Activated T-helper 17 cell treated with anti-CD3 and anti-CD28 coated beads, Interleukin-2, amount 50 U/mL, for 72 hours (primary cell): ENCODE data around the gene SCEL. TPM values are rescaled to one million over a fixed set of nuclear protein-coding genes. Genes with fewer than 3 reads are reported as not detected.

ENCODE experiments used
- ATAC-seq: fragments of 150-1000 bp; cut with Tn5 transposase; replicated peaks from 2 replicates; pipeline ENCODE4 v1.10.0; 2021; ENCODE audit warnings: mild to moderate bottlenecking, moderate library complexity
- H3K27ac Mint-ChIP-seq: one replicate; pipeline ENCODE4 v1.8.0; 2022; ENCODE audit warnings: mixed read lengths
- H3K27me3 Mint-ChIP-seq: one replicate; pipeline ENCODE4 v1.8.0; 2022; ENCODE audit warnings: mixed read lengths
- H3K36me3 Mint-ChIP-seq: one replicate; pipeline ENCODE4 v1.8.0; 2022; ENCODE audit warnings: low read depth, mild to moderate bottlenecking, mixed read lengths
- H3K4me1 Mint-ChIP-seq: one replicate; pipeline ENCODE4 v1.8.0; 2022; ENCODE audit warnings: mixed read lengths
- H3K4me3 Mint-ChIP-seq: one replicate; pipeline ENCODE4 v1.8.0; 2022; ENCODE audit warnings: mild to moderate bottlenecking, mixed read lengths
- H3K9me3 Mint-ChIP-seq: one replicate; pipeline ENCODE4 v1.8.0; 2022; ENCODE audit warnings: mixed read lengths
- total RNA-seq, 2 donors: library from RNA; stranded (reverse); gene quantifications; one replicate each; pipeline ENCODE4 v1.2.3, GENCODE V29; 2022

Gene SCEL
- total RNA-seq, 2 donors from 2014 or later: not detected

DNA sequence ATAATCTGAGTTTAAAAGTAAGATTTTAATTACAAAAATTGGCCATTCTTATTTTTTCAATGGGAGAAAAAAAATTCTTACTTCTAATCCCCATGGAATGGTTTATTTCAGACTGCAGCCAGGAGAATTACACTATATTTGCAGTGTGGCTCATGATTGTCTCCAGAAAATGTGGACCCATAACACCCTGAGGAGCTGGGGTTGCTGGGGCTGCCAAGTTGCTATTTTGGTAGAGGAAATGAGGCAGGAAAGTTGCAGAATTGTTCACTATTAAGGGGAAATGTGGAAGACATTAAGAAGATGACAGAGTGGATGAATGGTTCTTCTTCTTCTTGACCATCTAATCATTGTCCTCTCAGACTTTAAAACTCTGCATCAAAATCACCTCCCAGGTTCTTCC lies 4.6 kb upstream of the SCEL start:
- Mint-ChIP-seq H3K27ac (no peak overlapping the region), H3K27me3 (peaks cover 12% of the 10 kb centered on the region), H3K36me3 (no peaks in the 10 kb centered on the region), H3K4me3 (no peak overlapping the region), H3K9me3 (no peaks in the 10 kb centered on the region), H3K4me1 (no peaks in the 10 kb centered on the region)
- ATAC-seq: no peak

DNA sequence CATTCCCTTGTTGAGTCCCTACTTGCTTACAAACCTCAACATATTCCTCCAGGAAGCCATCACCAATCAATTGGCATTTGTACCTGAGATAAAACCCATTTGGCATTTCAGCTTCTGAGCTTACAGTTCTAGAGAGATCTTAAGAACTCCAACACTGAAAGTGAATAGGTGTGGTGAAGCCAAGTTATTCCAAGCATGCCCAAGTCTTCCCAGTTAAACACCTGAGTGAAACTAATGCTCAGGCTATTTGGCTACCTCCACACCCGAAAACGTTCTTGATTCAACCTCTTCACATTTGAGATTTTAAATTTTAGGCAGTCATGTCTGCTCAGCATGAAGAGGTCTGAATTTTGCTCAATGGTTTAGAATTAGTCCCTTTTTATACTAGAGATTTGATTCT lies 2.5 kb upstream of the SCEL start:
- Mint-ChIP-seq H3K27me3 (peaks cover 11% of the 10 kb centered on the region), H3K9me3 (no peaks in the 10 kb centered on the region), H3K27ac (no peak overlapping the region), H3K4me3 (no peak overlapping the region), H3K36me3 (no peaks in the 10 kb centered on the region), H3K4me1 (no peaks in the 10 kb centered on the region)
- no peak for ATAC-seq

DNA sequence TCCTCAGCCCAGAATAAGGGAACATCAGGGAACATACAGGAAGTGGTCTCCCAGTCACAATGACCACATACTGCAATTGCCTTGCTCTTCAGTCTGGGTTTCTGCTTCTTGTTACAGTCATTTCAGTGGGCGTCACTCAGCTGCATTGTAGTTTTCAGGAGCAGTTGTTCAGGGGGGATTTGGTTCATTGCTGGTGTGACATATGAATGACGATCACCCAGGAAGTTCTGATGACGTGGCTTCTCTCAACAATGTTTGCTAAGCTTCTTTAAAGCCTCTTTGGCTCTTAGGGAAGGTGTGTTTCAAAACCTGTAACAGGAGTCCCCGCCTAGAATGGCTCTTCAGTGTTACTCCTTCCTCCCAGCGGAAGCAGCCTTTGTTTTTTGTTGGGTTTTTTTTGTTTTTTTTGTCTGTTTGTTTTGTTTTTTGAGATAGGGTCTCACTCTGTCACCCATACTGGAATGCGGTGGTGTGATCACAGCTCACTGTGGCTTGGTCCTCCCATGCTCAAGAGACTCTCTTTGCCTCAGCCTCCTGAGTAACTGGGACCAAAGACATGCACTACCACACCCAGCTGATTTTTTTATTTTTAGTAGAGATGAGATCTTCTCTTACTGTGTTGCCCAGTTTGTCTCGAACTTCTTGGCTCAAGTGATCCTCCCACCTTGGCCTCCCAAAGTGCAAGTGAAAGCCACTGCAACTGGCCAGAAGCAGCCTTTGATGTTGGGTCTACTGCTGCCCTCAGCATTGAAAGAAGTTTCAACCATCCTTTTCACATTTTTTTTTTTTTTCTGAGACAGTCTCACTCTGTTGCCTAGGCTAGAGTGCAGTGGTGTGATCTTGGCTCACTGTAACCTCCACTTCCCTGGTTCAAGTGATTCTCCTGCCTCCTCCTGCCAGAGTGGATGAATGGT lies 1.4 kb upstream of the SCEL start:
- H3K9me3 Mint-ChIP-seq: no peaks in the 10 kb centered on the region
- ATAC-seq: no peak
- H3K27me3 Mint-ChIP-seq: peaks cover 15% of the 10 kb centered on the region

DNA sequence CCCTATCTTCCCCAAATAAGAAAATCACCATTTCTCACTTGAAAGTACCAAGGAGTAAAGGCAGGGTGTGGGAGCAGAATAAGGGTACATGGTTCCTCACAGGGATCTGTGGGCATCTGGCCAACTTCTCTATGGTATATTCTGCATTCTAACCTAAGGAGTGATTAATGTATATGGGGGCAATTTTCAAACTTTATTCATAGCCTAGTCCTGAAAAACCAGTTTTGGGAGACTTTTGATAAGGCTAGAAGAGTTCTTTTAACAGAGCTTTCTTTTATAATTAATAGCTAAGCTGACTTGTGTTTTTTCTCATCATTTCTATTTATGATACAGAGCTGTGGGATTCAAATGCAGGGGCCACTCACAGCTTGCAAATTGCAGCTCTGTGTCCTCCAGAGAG lies 852 bp downstream of the SCEL start:
- Mint-ChIP-seq H3K36me3 (no peaks in the 10 kb centered on the region), H3K4me1 (no peaks in the 10 kb centered on the region), H3K9me3 (no peaks in the 10 kb centered on the region), H3K27ac (no peak overlapping the region), H3K27me3 (peaks cover 24% of the 10 kb centered on the region), H3K4me3 (no peak overlapping the region)
- no peak for ATAC-seq

More for the DNA sequence above, 1.4 kb upstream of the SCEL start:
- Mint-ChIP-seq H3K4me3 (no peak overlapping the region), H3K36me3 (no peaks in the 10 kb centered on the region), H3K27ac (no peak overlapping the region), H3K4me1 (no peaks in the 10 kb centered on the region)

DNA sequence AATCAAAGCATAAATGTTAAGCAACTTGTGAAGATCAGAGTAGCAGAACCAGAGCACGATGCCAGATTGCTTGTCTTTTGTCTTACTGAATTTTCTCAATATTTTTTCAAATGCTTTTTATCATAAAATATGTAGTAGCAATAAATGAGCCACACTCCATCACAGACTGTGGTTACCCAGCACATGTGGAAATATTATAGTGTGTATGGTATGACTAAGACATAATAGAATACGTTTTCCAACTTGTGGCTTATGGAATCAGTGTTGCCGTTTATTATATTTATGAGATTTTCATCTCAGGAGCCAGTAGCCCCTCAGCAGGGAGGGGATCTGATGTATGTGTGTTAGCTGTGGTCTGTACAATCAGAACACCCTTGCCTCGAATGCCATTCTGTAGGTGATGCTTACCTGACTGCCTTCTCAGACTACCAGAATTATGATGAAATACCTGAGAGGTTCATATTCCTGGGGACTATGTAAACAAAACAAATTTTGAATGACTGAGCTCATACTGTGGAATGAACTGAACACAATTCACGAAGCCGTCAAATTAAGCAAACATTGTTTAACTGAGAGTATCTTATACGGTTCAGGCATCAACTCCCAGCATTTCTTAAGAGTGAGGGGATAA lies 1.9 kb downstream of the SCEL start:
- Mint-ChIP-seq H3K27me3 (peaks cover 24% of the 10 kb centered on the region), H3K27ac (no peak overlapping the region)
- no peak for ATAC-seq

DNA sequence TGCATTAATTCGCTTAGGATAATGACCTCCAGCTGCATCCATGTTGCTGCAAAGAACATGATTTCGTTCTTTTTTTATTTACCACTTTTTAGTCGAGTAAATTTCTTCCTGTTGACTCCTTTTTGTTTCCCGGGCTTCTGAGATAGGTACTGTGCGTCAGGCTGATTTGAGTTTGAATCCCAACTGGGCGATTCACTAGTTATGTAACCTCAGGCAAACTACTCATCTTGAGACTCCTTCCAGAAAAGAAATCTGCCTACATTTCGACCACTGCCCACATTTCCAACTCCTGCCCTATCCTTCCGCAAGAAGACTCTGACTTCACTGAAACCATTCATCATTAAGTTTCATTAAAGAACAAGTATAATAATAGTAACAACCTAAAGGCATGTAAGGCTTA lies 8.2 kb downstream of the SCEL start:
- ATAC-seq: no peak
- H3K36me3 Mint-ChIP-seq: no peaks in the 10 kb centered on the region

More for the DNA sequence above, 1.9 kb downstream of the SCEL start:
- Mint-ChIP-seq H3K9me3 (no peaks in the 10 kb centered on the region), H3K4me3 (no peak overlapping the region), H3K4me1 (no peaks in the 10 kb centered on the region), H3K36me3 (no peaks in the 10 kb centered on the region)

DNA sequence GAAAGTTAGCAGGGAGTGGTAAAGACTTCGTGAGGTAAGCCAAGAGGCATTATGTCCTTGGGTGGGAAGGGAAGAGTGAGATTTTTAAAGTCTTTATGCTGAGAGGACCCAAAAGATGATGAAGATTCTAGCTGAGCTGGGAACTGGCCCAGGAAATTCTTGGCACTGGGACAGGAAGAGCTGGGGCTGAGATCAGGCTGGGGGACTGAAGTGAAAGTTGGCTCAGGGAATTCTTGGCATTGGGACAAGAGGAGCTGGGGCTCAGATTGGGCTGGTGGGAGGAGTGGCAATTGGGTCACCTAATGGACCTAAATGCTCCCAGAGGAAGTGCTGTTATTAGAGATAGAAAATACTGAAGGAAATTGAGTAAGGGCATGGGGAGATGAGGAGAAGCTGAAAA lies 8.8 kb downstream of the SCEL start:
- peaks cover 25% of the 10 kb centered on the region for H3K27me3 Mint-ChIP-seq
- no peak for ATAC-seq
- H3K4me1 Mint-ChIP-seq: no peaks in the 10 kb centered on the region
- H3K9me3 Mint-ChIP-seq: no peaks in the 10 kb centered on the region
- no peaks in the 10 kb centered on the region for H3K36me3 Mint-ChIP-seq
- H3K27ac Mint-ChIP-seq: no peak overlapping the region
- H3K4me3 Mint-ChIP-seq: no peak overlapping the region

More for the DNA sequence above, 8.2 kb downstream of the SCEL start:
- Mint-ChIP-seq H3K27me3 (peaks cover 25% of the 10 kb centered on the region), H3K4me1 (no peaks in the 10 kb centered on the region), H3K9me3 (no peaks in the 10 kb centered on the region), H3K27ac (no peak overlapping the region), H3K4me3 (no peak overlapping the region)

DNA sequence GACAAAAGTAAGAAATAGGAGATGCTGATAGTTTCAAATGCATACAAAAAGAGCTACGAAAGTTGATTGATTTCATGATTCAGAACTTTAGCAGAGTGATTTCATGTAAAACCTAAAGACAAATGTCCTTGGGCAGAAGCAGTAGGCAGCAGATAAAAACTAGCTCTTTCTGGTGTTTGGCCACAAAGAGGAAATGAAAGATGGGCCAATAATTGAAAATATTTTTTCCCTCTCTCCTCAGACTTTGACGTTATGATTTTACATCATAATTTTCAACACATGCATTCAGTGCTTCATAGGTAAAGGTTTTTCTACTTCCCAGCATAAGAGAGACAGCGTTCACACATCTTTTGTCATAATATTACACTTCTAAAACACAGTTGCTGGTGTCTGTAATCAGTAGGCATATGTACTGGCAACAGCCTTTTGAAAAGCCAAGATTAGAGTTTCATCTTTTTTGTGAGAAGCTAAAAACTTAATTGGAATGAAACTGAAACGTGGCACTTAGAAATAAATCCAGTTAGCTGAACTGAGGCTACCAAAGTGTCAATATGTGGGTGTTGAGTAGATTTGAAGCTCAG lies 9.3 kb downstream of the SCEL start:
- H3K27me3 Mint-ChIP-seq: peaks cover 29% of the 10 kb centered on the region
- ATAC-seq: no peak
- no peaks in the 10 kb centered on the region for H3K4me1 Mint-ChIP-seq
- H3K4me3 Mint-ChIP-seq: no peak overlapping the region
- H3K9me3 Mint-ChIP-seq: no peaks in the 10 kb centered on the region
- H3K27ac Mint-ChIP-seq: no peak overlapping the region
- H3K36me3 Mint-ChIP-seq: no peaks in the 10 kb centered on the region

DNA sequence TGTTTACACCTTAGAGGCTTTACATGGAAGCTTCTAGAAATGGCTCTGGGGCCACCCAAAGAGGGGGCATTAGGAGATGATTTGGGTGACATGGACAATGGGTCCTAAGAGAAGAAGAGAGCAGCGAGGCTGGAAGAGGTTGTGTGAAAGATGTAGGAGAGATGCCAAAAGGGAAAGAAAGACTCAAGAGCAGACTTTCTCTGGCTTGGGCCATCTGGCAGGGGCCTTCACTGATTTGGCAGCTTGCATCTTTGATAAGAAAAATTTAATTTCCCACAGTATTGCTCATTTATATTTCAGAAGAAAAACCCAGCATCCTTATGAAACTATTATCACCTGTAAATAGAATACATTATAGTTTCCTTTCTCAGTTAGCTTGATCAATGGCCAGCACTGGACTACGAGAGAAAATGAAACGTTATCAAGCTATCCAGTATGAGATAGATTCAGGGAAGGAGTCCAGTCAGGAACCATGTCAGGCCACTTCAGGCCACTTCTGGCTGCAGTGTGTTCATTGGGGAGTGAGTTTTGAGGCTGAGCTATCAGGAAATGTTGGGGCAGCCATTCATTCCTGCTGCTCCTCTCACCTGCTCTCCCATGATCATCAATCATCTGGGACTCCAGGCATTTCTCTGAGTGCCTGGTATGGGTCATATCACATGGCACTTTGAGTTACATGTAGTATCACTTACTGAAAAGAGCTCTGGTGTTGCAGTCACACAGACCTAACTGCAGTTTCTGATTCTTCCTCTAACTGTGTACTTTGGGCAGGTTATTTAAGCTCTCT lies 10.3 kb downstream of the SCEL start:
- H3K27me3 Mint-ChIP-seq: peaks cover 22% of the 10 kb centered on the region

DNA sequence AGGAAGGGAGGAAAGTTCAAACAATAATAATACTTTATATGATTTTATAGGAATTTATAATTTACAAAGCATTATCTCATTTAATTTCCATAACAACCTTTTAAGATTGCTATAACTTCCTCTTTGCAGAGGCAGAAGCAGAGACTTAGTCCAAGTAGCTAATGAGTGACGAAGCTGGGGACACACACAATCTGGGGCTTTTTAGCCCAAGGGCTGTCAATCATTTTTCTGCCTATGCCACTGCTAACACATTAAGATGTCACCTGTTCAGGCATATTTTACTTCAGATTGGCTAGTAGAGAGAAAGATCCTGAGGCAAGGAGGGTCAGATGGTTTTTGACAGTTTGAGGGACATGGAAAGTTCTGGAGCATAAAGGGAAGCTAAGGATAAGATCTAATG lies 12.6 kb downstream of the SCEL start:
- H3K36me3 Mint-ChIP-seq: no peaks in the 10 kb centered on the region
- peaks cover 17% of the 10 kb centered on the region for H3K27me3 Mint-ChIP-seq
- no peak for ATAC-seq
- H3K9me3 Mint-ChIP-seq: no peaks in the 10 kb centered on the region
- H3K4me3 Mint-ChIP-seq: no peak overlapping the region
- H3K27ac Mint-ChIP-seq: no peak overlapping the region
- no peaks in the 10 kb centered on the region for H3K4me1 Mint-ChIP-seq

More for the DNA sequence above, 10.3 kb downstream of the SCEL start:
- no peaks in the 10 kb centered on the region for H3K36me3 Mint-ChIP-seq
- no peak overlapping the region for H3K27ac Mint-ChIP-seq
- no peaks in the 10 kb centered on the region for H3K4me1 Mint-ChIP-seq
- no peak overlapping the region for H3K4me3 Mint-ChIP-seq
- no peak for ATAC-seq
- H3K9me3 Mint-ChIP-seq: no peaks in the 10 kb centered on the region

DNA sequence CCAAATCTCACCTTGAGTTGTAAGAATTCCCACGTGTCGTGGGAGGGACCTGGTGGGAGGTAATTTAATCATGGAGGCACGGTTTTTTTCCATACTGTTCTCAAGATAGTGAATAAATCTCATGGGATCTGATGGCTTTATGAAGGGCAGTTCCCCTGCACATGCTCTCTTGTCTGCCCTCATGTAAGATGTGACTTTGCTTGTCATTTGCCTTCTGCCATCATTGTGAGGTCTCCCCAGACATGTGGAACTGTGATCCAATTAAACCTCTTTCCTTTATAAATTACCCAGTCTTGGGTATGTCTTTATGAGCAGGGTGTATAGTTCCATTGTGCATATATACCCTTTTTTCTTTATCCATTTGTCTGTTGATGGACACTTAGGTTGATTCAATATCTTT lies 13.1 kb downstream of the SCEL start:
- no peak overlapping the region for H3K27ac Mint-ChIP-seq
- H3K4me3 Mint-ChIP-seq: no peak overlapping the region
- no peaks in the 10 kb centered on the region for H3K36me3 Mint-ChIP-seq
- H3K4me1 Mint-ChIP-seq: no peaks in the 10 kb centered on the region
- no peaks in the 10 kb centered on the region for H3K9me3 Mint-ChIP-seq
- ATAC-seq: no peak
- peaks cover 15% of the 10 kb centered on the region for H3K27me3 Mint-ChIP-seq

DNA sequence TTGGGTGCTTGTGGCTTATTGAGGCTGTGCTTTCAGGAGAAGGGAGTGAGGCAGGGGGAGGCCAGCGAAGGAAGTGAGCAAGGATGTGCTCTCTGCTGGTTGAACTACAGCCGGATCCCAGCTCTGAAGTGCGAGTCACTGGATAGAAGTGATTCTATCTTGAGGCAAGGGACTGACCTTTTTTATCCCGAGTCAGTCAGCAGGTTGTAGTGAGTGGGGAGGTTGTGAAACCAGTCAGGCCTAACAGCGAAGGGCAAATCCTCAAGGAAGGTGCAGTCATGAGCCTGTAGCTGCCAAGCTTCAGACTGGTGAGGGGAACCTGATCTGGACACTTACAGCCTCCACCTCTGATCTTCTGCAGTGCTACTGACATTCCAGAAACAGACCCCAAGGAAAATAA lies 18.6 kb downstream of the SCEL start:
- H3K9me3 Mint-ChIP-seq: no peaks in the 10 kb centered on the region
- no peak for ATAC-seq
- no peaks in the 10 kb centered on the region for H3K4me1 Mint-ChIP-seq
- H3K27ac Mint-ChIP-seq: no peak overlapping the region
- H3K27me3 Mint-ChIP-seq: peaks cover 5% of the 10 kb centered on the region
- H3K36me3 Mint-ChIP-seq: no peaks in the 10 kb centered on the region
- H3K4me3 Mint-ChIP-seq: no peak overlapping the region

DNA sequence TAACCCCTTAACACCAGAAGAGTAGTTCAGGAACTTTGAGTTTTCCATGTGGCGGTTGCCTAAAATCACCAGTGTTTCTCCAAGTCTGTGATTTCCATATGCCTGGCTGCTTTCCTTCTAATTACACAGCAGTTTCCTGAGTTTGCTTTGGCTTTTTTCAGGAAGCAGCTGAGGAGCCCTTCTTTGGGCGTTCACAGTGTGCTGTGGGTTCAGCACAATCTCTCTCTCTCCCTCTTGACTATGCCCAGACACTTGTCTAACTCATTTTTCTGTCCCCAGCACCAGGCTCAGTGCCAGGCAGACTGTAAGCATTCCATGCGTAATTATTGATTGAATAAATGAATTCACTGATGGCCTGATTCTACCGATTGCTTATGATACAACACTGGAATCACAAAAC lies 19.7 kb downstream of the SCEL start:
- Mint-ChIP-seq H3K9me3 (no peaks in the 10 kb centered on the region), H3K27ac (no peak overlapping the region), H3K27me3 (no peaks in the 10 kb centered on the region), H3K36me3 (no peaks in the 10 kb centered on the region), H3K4me3 (no peak overlapping the region), H3K4me1 (peaks cover 4% of the 10 kb centered on the region)
- ATAC-seq: no peak

DNA sequence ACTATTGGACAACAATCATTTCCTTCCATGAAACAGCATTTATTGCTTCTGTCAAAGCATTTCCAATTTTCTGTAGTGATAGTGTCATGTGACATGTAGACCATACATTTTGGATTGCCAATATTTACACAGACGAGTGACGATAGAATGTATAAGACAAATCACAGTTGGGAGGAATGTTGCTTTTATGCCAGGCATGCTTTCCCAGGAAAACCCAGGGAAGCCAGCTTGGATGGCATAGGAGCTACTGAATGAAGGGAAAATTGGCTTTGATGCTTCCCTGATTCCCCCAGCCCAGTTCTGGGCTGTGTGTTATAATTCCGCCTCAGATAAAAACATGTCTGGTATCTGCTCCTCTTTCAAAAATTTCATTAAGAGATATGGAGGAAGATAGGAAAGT lies 22.5 kb downstream of the SCEL start:
- peaks cover 4% of the 10 kb centered on the region for H3K4me1 Mint-ChIP-seq
- no peaks in the 10 kb centered on the region for H3K9me3 Mint-ChIP-seq
- no peaks in the 10 kb centered on the region for H3K27me3 Mint-ChIP-seq
- H3K27ac Mint-ChIP-seq: no peak overlapping the region
- no peaks in the 10 kb centered on the region for H3K36me3 Mint-ChIP-seq
- no peak for ATAC-seq
- H3K4me3 Mint-ChIP-seq: no peak overlapping the region
